Stimulated activated CD4-positive, alpha-beta T cell treated with anti-CD3 and anti-CD28 coated beads, Interleukin-1b, Interleukin-23, amount 100 ng/mL, for 24 hours (primary cell): Measurements from ENCODE around the gene ADAM19.
A peak's percentile ranks its signal among the peaks of the same experiment; 100 is the strongest.

Experiments used
- DNase-seq, 4 experiments: peaks; one replicate each; pipeline ENCODE4 v3.0.0-alpha.2; 2020; ENCODE audit warnings: low read depth in 4 of 4, low spot score in 1 of 4

Gene ADAM19

DNA sequence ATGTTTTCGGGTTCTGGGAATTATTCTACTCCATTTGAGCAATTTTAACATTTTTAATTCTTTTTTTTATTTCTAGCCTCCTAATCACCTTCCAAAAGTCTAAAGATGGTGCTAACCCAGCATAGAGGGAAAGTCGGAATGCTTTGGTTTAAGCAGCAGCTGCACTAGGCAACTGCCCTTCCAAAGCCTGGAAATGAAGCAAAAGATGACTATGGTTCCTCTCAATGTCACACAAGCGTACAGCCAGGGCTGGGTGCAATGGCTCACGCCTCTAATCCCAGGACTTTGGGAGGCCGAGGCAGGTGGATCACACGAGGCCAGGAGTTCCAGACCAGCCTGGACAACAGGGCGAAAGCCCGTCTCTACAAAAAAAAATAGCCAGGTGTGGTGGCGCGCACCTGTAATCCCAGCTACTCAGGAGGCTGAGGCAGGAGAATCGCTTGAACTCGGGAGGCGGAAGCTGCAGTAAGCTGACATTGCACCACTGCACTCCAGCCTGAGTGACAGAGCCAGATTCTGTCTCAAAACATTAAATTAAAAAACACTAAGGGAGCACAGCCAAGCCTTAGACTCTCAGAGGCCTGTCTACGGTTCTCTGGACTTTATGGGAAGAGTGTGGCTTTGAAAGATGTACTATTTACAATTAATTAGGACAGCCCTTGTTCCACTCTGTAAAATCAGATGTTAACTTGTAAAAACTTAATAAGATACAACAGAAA, 33.1 kb downstream of the ADAM19 start:
- no peak for DNase-seq

DNA sequence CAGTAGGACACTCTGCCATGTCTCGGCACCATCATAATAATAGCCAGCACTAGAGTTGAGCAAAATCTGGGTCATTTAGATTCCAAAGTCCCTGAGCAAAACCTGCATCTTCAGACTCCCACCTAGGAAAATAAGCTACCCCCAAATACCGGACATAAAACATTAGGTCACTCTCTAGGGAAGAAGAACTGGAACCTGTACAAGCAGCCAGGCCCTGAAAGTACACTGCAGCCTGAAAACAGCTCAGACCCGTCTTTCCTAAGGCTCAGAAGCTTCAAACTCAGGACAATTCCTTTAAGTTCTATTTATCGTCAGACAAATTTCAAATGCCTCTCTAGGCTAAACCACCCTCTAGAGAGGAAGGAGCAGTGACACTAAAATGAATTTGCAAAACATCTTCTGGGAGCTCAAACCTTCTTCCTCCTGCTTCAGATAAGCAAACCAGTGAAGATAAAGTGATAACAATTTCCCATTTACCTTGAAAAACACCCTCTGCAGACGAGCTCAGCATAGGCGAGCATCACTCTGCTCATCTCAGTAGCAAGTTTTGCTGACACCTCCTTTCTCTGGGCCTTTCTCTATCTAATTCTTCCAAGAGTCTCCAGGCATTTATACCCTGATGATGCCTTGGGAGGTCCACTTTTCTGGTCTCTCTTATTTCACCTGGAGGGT, 34.0 kb downstream of the ADAM19 start:
- DNase-seq: no peak

DNA sequence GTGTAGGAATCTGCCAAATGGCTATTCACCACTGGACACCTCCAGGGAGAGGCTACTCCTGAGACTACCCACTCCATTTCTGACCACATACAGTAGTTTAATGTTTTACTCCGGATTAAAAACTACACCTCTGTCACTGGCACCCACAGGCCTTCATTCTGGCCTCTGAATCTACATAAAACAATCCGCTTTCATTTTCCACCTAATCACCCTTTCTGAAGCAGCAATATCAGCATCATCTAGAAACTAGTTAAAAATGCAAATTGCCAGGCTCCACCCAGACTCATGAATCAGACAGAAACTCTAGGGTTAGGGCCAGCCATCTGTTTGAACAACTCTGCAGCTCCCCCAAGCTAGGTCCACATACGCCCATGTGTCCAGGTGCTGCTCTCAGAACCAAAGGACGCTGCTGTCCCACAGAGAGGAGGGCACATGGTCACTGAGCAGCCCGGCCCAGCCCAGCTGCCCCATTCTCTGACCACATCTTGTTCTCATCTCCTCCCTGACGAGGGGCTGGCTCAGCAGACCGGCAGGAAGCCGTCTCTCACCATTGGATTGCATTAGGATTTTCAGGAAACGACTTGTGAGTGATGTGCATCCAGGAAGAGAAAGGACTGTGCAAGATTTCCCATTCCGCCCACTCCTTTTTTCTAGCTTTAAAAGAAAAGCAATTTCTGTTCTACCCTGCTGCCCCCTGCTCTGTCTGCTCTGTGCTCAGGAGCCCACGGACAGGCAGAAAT, 34.7 kb downstream of the ADAM19 start:
- DNase-seq: peak in 1 of 4 experiments; percentile 41

DNA sequence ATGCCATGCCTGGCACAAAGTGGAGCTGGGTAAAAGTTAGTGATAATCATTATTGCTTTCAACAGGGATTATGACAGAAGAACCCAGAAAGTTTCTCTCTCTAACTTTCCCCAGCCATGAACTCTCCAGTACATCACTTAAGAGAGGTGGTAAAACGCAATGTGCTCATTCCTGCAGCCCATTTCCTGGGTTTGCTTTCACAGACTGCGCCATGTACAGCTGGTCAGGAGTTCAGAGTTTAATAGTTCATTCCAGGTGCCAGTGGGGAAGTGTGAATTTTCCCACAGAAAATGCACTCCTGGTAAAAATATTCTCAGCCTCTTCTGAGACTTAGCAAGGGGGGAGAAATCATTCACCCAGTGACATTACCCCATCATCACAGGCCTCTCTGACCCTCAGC, 35.5 kb downstream of the ADAM19 start:
- no peak for DNase-seq

DNA sequence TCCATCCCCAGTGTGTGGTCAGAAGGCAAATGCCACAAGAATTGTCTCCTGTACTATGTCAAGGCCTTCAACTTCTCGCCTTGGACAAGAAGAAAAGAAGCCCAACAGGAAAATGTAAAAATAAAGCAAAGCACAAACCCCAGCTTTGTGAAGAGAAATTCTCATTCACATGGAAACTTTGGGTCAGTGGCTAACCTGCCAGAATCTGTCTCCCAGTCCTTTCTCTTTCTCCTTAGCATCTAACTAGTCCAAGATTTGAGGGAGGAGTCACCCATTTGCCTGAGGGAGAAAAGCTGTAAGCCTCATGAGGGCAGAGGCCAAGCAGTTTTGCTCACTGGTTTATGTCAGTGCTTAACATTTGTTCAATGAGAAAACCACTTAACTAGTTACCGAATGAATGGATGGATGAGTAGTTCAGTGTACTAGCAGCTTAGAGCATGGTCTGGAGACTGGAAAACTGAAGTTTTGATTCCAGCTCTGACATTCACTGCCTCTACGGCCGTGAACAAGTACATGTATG, 36.0 kb downstream of the ADAM19 start:
- no peak for DNase-seq

DNA sequence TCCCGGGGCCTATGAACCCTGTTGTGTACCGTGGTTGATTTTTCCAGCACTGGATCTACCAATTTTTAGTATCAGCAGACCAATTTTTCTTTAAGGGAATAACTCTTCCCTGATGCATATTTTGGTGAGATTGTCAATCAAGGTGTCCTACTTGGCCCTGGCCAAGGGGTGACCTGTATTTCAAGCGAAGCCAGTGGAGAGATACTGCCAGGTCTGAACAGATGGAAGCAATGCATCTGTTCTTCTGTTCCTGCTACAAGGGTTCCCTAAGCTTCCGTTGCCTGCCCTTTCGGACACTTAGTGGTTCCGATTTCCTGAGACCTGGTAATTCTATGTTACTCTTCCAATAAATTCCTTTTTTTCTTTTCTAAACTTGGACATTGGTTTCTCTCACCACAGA, 37.3 kb downstream of the ADAM19 start:
- DNase-seq: no peak

DNA sequence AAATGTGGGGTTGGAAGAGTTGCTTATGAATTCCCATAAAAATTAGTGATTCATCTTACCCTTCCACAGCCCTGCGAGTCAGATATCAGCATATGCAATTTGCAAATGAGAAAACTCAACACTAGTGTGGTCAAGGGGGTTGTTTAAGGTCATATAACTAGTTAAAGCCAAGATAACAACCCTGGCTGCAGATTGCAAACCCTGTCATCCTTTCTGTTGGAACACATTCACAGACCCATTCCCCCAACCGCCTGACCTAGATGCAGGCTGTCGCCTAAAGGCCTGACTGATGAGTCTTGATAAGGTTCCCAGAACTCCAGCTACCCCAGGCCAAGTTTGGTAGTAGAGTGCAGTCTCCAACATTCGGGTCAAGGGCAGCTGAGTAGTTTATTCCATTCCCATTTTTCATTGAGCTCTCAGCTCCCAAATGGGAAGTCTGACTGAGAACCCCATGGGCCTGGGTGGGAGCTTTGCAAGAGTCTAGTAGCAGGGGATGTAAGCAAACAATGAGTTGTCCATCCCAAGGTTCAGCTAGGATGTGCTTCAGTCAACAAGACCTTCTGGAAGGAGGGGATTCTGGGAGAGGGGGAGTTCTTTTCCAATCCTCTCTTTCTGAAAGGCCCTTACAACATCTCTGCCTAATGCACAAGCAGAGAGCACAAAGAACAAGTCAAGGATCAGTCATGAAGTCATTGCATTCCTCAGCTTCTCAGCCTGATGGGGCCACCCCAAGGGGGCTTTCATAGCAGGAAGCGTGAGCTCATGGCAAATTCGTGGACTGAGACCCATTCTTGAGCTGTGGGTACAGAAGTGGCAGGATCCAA, 40.3 kb downstream of the ADAM19 start:
- DNase-seq: no peak

DNA sequence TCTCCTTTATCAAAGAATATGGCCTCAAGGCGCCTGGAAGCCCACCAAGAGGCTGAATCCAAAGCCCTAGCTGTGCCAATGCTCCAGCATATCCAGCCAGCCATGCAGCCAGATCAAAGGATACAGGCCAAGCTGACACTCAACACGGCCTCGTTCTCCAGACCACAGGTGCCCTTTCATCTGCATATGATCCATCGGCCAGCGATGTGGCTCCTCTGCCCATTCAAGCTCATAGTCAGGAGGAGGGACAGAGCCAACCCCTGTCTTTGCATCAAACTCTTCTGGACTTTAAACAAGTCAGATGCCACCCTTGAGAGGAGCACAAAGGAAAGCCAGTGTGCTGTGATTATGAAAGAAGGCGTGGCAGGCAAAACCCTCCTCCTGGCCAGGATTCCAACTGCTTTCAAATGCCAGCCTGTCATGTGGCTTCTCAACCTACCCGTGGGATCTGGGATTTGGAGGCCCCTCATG, 42.5 kb downstream of the ADAM19 start:
- no peak for DNase-seq

DNA sequence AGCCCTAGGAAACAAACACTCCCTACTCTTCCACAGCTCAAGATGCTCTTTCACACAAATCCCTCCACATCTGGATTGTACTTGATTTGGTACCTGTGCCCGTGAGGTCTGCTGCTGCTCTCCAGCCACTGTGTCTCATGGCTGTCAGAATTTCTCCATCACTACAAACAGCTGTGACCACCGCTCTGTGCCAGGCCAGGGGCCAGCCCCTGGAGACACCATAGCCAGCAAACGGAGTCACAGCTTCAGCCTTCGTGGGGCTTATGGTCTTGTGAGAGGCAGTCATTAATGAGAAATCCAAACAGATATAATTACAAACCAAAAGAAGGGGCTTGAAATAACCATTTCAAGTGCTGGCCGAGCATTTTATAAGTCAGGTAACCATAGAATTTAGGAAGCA, 43.6 kb downstream of the ADAM19 start:
- DNase-seq: no peak

DNA sequence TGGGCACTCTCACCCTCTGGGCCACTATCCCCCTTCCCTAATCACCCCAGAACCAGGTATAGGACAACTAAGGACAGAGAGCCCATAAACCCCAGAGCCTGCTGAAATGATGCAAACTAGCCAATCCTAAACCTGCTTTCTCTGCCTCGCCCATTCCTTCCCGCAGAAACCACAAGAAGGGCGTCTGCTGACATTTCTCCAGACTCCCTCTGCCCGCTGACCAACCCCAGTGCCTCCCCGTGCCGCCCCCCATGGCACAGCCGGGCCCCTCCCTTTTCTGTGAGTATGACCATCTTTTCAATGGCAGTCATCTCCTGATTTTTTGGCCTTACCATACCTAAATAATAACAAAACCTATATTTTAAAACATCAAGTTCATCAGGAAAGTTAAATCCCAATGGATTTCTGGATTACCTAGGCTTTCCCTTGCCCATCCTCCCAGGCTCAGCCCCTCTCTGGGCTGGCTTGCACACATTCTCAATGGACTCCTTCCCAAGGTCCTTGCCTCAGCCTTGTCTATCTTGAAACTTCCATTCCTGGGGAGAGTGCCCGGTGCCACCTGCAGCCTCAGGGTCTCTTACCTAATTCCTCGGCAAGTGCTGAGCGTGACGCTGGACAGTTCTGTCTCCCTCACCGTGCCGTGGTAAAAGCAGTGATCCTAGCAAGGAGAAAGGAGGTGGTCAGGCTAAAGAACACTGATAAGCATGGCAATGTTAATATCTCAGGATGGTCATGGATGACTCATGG, 45.2 kb downstream of the ADAM19 start:
- no peak for DNase-seq

DNA sequence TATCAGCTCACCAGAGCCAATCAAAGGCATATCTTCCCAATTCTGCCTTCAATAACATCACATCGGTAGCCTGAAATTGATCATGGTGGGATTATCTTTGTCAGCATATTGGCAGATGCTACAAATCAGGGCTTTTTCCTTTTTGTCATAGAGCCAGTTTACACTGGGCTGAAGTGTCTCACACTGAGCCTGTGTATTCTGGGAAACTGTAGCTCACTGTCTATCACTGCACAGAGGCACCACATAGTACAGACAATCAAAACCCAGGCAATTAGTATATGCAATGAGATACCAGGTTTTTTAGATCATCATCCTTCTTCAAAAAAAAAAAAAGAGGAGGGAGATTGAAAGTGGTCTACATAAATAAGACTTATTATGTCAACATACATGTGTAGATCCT, 46.6 kb downstream of the ADAM19 start:
- no peak for DNase-seq

DNA sequence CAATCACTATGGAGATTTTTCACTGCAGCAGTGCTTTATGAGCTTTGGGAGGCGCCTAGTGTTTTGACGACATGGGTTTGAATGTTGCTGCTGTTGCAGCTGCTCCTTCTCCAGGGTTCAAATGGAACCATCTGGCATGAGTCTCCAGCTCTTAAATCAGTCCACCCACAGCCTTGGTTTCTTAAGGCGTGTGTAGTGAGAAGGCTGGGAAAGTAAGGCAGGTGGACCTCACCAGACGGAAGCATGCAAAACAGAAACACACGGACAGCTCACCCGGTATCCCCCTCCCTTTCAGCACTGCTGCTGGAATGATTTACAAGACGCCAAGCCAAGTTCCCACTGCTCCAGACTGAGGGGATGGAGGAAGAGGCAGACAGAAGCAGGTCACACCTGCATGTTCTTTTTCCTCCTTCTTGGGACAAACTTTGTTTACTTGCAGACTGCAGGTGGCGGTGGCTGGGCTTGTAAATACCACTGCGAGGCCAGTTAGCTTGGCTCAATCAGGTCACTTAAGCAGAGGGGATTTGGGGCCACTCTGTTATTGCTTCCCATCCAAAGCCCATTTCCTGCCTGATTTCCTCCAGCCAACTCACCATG, 47.4 kb downstream of the ADAM19 start:
- DNase-seq: no peak

DNA sequence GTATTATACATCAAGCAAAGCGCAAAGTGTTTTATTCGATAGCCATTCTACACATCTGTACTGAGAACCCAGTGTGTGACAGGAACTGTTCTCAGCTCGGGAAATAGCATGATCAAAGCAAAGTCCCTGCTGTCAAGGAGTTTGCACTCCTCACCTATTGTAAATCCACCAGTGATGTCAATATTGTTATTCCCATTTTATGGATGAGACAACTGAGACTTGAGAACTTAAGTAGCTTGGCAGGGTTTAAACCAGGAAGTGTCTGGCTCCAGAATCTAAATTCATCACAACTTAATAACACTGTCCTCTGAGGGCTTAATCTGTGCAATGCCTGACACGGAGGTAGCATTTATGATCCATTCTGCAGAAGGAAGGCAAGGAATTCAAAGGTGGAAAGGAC, 50.7 kb downstream of the ADAM19 start:
- no peak for DNase-seq

DNA sequence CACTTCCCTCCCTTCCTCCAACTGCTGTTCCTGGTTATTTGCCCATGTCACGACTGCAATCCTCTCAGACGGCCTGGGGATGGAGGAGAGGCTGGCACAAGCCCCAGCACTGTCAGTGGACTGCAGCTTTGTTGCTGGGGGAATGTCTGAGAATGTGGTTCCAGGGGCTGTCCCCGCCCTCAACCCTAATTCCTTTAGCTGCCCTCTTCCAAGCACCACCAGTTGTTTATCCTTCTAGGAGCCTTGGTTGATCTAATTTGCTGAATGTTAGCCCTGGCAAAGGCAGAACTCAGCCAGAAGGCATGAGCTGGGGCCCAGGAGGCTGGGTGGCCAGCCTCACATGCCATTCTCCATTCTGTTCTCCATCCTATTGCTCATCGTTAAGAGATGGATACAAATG, 51.6 kb downstream of the ADAM19 start:
- DNase-seq: no peak

DNA sequence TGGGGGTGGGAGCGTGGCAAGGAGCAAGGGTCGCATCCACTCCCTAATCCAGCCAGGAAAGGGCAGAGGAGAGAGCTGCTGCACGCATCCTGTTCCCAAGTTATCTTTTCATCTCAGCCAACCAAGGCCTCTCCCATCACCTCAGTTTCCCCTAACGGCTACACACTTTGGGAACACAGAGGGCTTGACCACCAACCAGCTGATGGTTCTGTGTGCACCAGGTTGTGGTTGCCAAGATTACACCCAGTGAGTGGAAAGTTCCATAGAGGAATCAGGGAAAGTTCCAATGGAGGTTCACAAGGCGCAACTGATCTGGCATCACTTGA, 53.9 kb downstream of the ADAM19 start:
- no peak for DNase-seq

DNA sequence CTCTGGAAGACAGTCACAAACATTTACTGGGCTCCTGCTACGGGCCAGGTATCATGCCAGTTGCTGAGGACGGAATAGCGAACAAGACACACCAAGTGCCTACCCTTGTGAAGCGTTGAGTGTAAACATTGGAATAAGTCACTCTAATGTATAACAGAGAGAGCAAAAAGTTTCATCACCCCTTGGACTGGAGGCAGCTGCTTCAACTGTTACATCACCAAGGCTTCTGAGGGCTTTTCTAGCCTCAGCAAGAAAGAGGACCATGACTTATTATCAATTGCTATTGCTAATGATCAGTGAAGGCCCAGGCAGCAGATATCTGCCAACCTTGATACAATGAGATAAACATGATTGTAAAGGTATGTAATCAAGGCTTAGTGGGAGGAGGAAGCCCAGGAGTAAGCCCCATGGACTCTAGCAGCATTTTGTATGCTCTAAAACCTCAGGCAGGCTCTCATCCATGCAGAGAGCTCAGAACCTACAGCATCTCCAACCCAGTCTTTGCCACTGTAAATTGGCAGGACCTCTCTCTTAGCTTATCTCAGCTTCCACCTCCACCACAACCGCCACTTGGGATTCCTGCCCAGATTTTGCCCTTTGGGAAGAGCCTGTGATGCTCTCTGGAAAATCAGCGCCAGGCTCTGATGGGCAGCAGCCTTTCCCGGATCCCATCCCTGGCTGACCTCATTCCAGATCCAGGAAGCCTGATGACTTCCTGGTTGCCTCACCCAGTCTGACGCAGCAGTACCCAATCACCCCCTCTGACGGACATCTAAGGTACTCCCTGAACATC, 54.5 kb downstream of the ADAM19 start:
- DNase-seq: no peak

DNA sequence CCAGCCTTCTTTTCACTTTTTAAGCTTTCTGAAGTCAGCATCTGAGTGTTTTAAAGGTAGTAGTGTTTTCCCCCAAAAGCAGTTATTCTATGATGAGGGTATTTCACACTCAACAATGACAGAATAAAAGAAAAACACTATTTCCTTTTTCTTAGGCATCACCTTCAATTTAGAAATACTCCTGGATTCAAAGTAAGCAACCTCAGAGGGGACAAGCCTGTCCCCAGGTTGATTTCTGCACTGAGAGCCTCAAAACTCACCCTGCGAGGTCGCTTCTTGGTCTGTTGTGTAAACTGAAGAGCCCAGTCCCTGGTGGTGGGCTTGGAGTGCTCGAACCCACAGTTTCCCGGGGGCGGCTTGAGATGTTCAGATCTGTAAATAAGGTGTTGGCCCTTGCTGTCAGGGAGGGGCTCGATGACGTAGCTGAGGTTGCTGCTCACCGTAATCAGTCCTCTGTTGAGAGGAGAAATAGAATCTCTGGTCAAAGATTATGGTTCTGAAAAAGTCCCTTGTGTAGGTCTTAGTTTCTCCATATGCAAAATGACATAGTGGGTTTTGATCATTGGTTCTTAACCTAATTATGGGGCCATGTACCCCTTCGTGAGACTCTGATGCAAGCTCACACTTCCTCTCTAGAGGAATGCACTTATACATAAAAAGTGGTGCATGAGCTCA, 55.9 kb downstream of the ADAM19 start:
- no peak for DNase-seq

DNA sequence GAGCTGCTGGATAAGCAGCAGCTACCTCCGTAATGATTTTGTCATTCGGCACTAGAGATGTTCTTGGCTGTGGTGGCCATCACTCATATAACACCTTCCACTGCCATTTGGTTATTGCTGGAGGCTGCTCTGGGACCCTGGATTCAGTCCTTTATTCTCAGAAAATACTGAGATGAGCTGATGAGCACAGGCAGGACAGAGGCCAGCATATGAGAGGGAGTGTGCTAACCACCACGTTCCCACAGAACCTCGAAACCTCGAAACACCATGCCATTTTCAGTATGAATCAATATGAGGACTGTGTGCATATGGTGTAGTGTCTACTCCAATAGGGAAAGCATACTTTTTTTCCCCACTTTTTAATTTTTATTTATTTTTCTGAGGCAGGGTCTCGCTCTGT, 56.6 kb downstream of the ADAM19 start:
- DNase-seq: no peak
